IMR-90 (cell line): ENCODE results near the gene LGI1. TPM values are rescaled to one million over a fixed set of nuclear protein-coding genes. Genes with fewer than 3 reads are reported as not detected.

Source experiments
- ATAC-seq: fragments of 200-7000 bp; cut with Tn5 transposase; 2 replicates; pipeline ENCODE4 v1.9.1; 2020; ENCODE audit warnings: low read depth, mild to moderate bottlenecking, moderate library complexity
- BruUV-seq: library from RNA; stranded (reverse); fragments of 400-500 nt; replicated peaks from 2 replicates; lab custom pipeline; 2021; lab: Mats Ljungman, UMichigan
- CTCF ChIA-PET: fragments of 300-600 bp; formaldehyde crosslinking; extraction: SDS; loops from one replicate; lab custom pipeline; 2021; ENCODE audit warnings: antibody characterized with exemption; lab: Yijun Ruan, JAX
- POLR2A ChIA-PET: fragments of 300-600 bp; sonication (Branson Sonifier 250); formaldehyde crosslinking; loops from one replicate; lab custom pipeline; 2022; ENCODE audit warnings: antibody characterized with exemption; ENCODE audit not compliant: unreplicated experiment; lab: Charles Lee
- DNase-seq: peaks from one replicate; pipeline ENCODE4 v3.0.0; 2013
- H2AFZ ChIP-seq: replicated peaks from 2 replicates; pipeline ENCODE3; 2013; ENCODE audit warnings: low read length, mild to moderate bottlenecking; ENCODE audit not compliant: poor library complexity
- H2AK5ac ChIP-seq: 2 replicates; pipeline ENCODE4 v1.6.1; 2013; ENCODE audit warnings: low read depth, low read length, inconsistent platforms
- H2AK9ac ChIP-seq: replicated peaks from 2 replicates; pipeline ENCODE3; 2013; ENCODE audit warnings: mild to moderate bottlenecking, low read depth, low read length, moderate library complexity; ENCODE audit not compliant: poor library complexity
- H2BK120ac ChIP-seq: 2 replicates; pipeline ENCODE4 v1.6.1; 2013; ENCODE audit warnings: low read depth, low read length, inconsistent platforms
- H2BK15ac ChIP-seq: 3 replicates; pipeline ENCODE4 v1.6.1; 2013; ENCODE audit warnings: low read depth, low read length, inconsistent platforms
- H2BK20ac ChIP-seq: 2 replicates; pipeline ENCODE4 v1.6.1; 2013; ENCODE audit warnings: low read depth, mild to moderate bottlenecking, inconsistent platforms, low read length, moderate library complexity
- H2BK5ac ChIP-seq: 2 replicates; pipeline ENCODE4 v1.6.1; 2013; ENCODE audit warnings: mild to moderate bottlenecking, low read depth, low read length, inconsistent platforms; ENCODE audit not compliant: poor library complexity, severe bottlenecking
- H3K14ac ChIP-seq: replicated peaks from 2 replicates; pipeline ENCODE4 v1.6.1; 2013; ENCODE audit warnings: low read depth, low read length, inconsistent platforms
- H3K18ac ChIP-seq: 2 replicates; pipeline ENCODE4 v1.6.1; 2013; ENCODE audit warnings: low read depth, low read length, control low read depth
- H3K23ac ChIP-seq: 2 replicates; pipeline ENCODE4 v1.6.1; 2013; ENCODE audit warnings: low read depth, low read length, inconsistent platforms
- H3K27ac ChIP-seq: 2 replicates; pipeline ENCODE4 v1.5.1; 2013; ENCODE audit warnings: mild to moderate bottlenecking, control low read depth, low read length; ENCODE audit not compliant: insufficient read depth
- H3K27me3 ChIP-seq: 2 replicates; pipeline ENCODE4 v1.6.1; 2013; ENCODE audit warnings: low read length; ENCODE audit not compliant: control insufficient read depth, insufficient read depth
- H3K36me3 ChIP-seq: 2 replicates; pipeline ENCODE4 v1.6.1; 2013; ENCODE audit warnings: low read length, mixed read lengths; ENCODE audit not compliant: control insufficient read depth, insufficient read depth
- H3K4ac ChIP-seq: 2 replicates; pipeline ENCODE4 v1.6.1; 2013; ENCODE audit warnings: low read depth, low read length, inconsistent platforms
- H3K4me1 ChIP-seq: 2 replicates; pipeline ENCODE4 v1.6.1; 2013; ENCODE audit warnings: low read length, mixed read lengths; ENCODE audit not compliant: control insufficient read depth, insufficient read depth
- H3K4me2 ChIP-seq: 2 replicates; pipeline ENCODE4 v1.6.1; 2013; ENCODE audit warnings: low read depth, mild to moderate bottlenecking, control low read depth, low read length, moderate library complexity
- H3K4me3 ChIP-seq: 2 replicates; pipeline ENCODE4 v1.5.1; 2013; ENCODE audit warnings: low read depth, mild to moderate bottlenecking, control low read depth, low read length, moderate library complexity; ENCODE audit not compliant: insufficient read depth
- H3K56ac ChIP-seq: 2 replicates; pipeline ENCODE4 v1.6.1; 2013; ENCODE audit warnings: low read length, inconsistent platforms; ENCODE audit not compliant: insufficient read depth; ENCODE audit errors: extremely low read depth
- H3K79me1 ChIP-seq, 2 experiments: 2 replicates each; pipeline ENCODE4 v1.6.1; 2013; ENCODE audit warnings: low read length in 2 of 2, inconsistent platforms in 1 of 2, low read depth in 1 of 2
- H3K9ac ChIP-seq: 2 replicates; pipeline ENCODE4 v1.6.1; 2013; ENCODE audit warnings: low read depth, low read length, control low read depth
- H3K9me1 ChIP-seq: 2 replicates; pipeline ENCODE4 v1.6.1; 2013; ENCODE audit warnings: low read length, inconsistent platforms; ENCODE audit not compliant: insufficient read depth
- H3K9me3 ChIP-seq: 2 replicates; pipeline ENCODE4 v1.6.1; 2013; ENCODE audit warnings: low read length; ENCODE audit not compliant: control insufficient read depth, insufficient read depth
- H4K20me1 ChIP-seq: 2 replicates; pipeline ENCODE4 v1.6.1; 2013; ENCODE audit warnings: low read length, inconsistent platforms; ENCODE audit not compliant: insufficient read depth
- H4K5ac ChIP-seq: 2 replicates; pipeline ENCODE4 v1.6.1; 2013; ENCODE audit warnings: mild to moderate bottlenecking, low read depth, low read length, control low read depth
- H4K8ac ChIP-seq, 2 experiments: 2 replicates each; pipeline ENCODE4 v1.6.1; 2013; ENCODE audit warnings: low read depth in 2 of 2, low read length in 2 of 2, control low read depth in 1 of 2, inconsistent platforms in 1 of 2
- H4K91ac ChIP-seq: 2 replicates; pipeline ENCODE4 v1.6.1; 2013; ENCODE audit warnings: low read depth, low read length, inconsistent platforms; ENCODE audit not compliant: insufficient read depth
- FOS ChIP-seq: fragments of 150-350 bp; IDR thresholded peaks from 2 replicates; pipeline ENCODE4 v1.6.1; 2016; ENCODE audit warnings: low read depth, low read length
- WGBS, 2 experiments: methylation state at CpG; one replicate each; pipeline versions ENCODE4 v1.1.5 to v1.1.7; 2013; ENCODE audit warnings: missing lambda C conversion rate in 2 of 2; ENCODE audit not compliant: insufficient read length in 1 of 2; ENCODE audit errors: extremely low coverage in 2 of 2; 5-methylcytosine and 5-hydroxymethylcytosine counted together
- dilution Hi-C: fragments of 300-500 bp; cut with HindIII; formaldehyde crosslinking; loops from one replicate; pipeline ENCODE4 v1.14.3; 2018; ENCODE audit warnings: low sequenced_read_pairs; ENCODE audit not compliant: unreplicated experiment
- in situ Hi-C: fragments of 300-500 bp; cut with MboI; formaldehyde crosslinking; loops from 3 replicates; pipeline ENCODE4 v1.14.3; 2019; ENCODE audit warnings: low sequenced_read_pairs, inconsistent platforms, mixed read lengths
- intact Hi-C: fragments of 100-400 bp; cut with micrococcal nuclease; formaldehyde crosslinking; loops from 2 replicates; pipeline ENCODE4 v1.10.0; 2022
- polyA plus RNA-seq, 3 experiments: library from polyadenylated mRNA; depleted of rRNA; stranded (reverse); fragments of >200 nt; gene quantifications; 2 replicates each; pipeline ENCODE4 v1.2.3, GENCODE V29; 2012; ENCODE audit warnings: low replicate concordance in 1 of 3
- total RNA-seq: library from RNA; depleted of rRNA; stranded (reverse); fragments of >200 nt; gene quantifications from 2 replicates; pipeline ENCODE4 v1.2.3, GENCODE V29; 2012

The LGI1 gene
- total and polyA plus RNA-seq, 2 of the 4 experiments (the other 2 are of a cell fraction): not detected

DNA sequence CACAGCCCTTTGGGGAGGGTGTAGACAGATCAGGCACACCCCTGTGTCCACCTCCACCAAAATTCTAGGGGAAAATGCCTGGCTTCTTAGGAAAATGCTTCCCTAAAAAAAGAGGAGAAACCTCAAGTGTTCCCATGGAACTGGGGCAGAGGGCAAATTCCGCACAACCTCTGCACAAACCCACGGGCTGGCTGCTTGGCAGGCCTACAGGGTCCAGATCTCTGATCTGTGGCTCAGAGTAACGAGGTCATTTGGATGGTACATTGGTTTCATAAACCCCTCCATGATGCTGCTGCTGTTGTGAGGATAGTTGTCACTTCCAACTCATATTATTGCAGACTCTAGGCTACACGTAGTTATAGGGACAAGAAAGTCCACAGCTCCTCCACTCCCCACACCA, 16.0 kb downstream of the LGI1 start:
- Histone ChIP-seq H3K27me3 (peaks cover 14% of the 10 kb centered on the region), H2BK20ac (no peak overlapping the region), H4K5ac (no peak overlapping the region), H3K56ac (no peak overlapping the region), H3K4me3 (no peak overlapping the region), H4K20me1 (no peaks in the 10 kb centered on the region), H3K79me1 (no peaks in the 10 kb centered on the region), H2AFZ (no peak overlapping the region), H3K14ac (no peak overlapping the region), H3K27ac (no peak overlapping the region), H3K9me1 (no peaks in the 10 kb centered on the region), H3K4ac (no peak overlapping the region), H3K4me2 (no peak overlapping the region), H2AK9ac (no peak overlapping the region), H2BK15ac (no peak overlapping the region), H3K9me3 (no peaks in the 10 kb centered on the region), H4K91ac (no peak overlapping the region), H3K9ac (no peak overlapping the region), H2BK5ac (no peak overlapping the region), H2AK5ac (no peak overlapping the region), H2BK120ac (no peak overlapping the region), H3K36me3 (no peaks in the 10 kb centered on the region), H3K4me1 (no peaks in the 10 kb centered on the region), H3K23ac (no peak overlapping the region), H3K18ac (no peak overlapping the region), H4K8ac (no peak overlapping the region)
- CTCF ChIA-PET: no interaction called here
- WGBS, 2 experiments: no CpG with 5 or more reads among the region's 4 CpGs
- no peak for TF ChIP-seq FOS
- ATAC-seq: no peak
- POLR2A ChIA-PET: no interaction called here
- intact Hi-C loops: no loop called here
- dilution Hi-C loops: no loop called here
- BruUV-seq: no TSS peak
- in situ Hi-C loops: no loop called here
- no peak for DNase-seq
